GM20431 (cell line): ENCODE measurements around the gene RDH12.

Experiments
- in situ Hi-C: fragments of 300-500 bp; cut with MseI, MboI; formaldehyde crosslinking; loops from one replicate; pipeline ENCODE4 v1.15.0; 2020; ENCODE audit warnings: low sequenced_read_pairs; ENCODE audit not compliant: unreplicated experiment

RDH12 gene

GRCh38 chr14:67701492-67701891 lies at the start of gene RDH12:
TSS of gene RDH12 (plus strand) at chr14:67701886. CDS start at chr14:67722643, 20,757 bp downstream.
- in situ Hi-C loops = loop anchor here (25.0 kb wide), 1 partner anchor 289 kb away; the partner anchor contains the start of gene PLEK2

GRCh38 chr14:67652189-67652588 lies 49.5 kb upstream of the RDH12 start:
- in situ Hi-C loops = no loop called here

GRCh38 chr14:67653651-67654280 lies 47.9 kb upstream of the RDH12 start:
- in situ Hi-C loops = no loop called here

GRCh38 chr14:67663633-67664032 lies 38.1 kb upstream of the RDH12 start:
- in situ Hi-C loops = no loop called here

DNA sequence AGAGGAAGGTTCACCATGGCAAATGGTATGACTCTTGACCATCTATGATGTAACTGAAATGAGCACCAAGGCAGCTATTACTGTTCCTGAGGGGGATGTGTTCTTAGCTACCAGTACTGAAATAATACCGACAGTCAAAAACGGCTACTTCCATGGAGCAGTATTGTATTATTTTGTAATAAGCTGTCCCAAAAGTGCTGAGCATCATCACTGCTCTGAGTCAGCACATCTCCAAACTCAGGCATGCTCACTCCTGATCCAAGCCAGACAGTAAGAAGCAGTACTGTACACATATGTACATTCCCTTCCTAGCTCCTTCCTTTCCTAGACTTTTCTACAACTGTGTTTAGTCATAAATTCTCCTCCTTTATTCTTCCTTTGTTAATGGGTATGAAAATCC lies 35.8 kb upstream of the RDH12 start:
- in situ Hi-C loops = no loop called here

GRCh38 chr14:67666750-67667449 lies 34.8 kb upstream of the RDH12 start:
- in situ Hi-C loops = no loop called here

GRCh38 chr14:67668559-67668958 lies 33.1 kb upstream of the RDH12 start:
- in situ Hi-C loops = no loop called here

- in situ Hi-C loops = no loop called here
These were observed 28.2 kb upstream of the RDH12 start for GRCh38 chr14:67673451-67673850.

DNA sequence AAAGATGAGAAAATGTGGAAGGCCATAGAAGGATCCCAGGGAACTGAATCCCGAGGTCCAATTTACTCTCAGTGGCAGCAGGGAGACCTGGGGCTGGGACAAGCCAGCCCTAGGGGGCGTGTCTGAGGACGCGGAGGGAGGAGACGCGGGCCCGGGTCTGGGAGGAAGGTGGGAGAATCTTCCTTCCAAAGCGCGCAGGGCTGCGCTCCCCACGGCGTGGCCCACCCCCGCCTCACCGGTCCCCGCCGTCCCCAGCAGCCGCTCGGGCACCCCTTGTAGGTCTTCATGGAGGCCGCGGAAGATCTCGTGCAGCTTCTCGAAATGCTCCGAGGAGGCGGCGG lies 27.6 kb upstream of the RDH12 start:
- in situ Hi-C loops = no loop called here

DNA sequence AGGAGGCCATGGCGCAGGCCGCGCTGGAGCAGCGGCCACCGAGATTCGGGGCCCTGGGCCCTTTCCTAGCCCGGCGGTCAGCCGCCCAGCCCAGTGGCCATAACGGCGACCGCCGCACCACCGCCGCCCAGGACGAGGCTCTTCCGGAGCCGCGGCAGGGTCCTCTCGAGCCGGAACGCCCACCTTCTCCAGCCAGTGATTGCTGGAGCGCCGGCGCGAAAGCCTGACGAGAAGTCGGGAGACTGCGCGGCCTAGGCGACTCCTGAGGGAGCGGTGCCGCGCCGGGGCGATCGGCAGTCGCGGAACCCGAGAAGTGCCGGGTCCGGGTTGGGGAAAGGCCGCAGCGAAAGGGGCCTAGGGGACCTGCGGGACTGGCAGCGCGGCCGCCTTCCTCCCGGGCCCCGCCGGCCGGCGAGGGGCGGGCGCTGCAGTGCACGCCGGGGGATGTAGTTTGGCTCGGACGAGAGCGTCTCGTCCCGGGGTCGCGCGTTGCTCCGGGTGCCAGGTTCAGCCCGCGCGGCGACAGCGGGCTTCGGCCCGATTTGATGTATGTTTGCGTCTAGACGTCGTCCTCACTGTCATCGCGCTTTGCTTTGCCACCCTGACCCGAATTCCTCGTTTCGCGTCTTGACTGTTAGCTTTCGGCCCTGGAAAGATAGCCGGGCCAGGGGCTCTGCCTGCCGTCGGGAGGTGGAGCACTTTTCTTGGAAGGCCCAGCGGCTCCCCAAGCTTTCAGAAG lies 27.0 kb upstream of the RDH12 start, which contains the start of gene VTI1B:
VTI1B (minus strand) TSS at position 153 of the 739 bp plus-strand sequence; CDS start at position 10, 143 bp downstream.
- in situ Hi-C loops = no loop called here

GRCh38 chr14:67675219-67675582 lies 26.5 kb upstream of the RDH12 start:
- in situ Hi-C loops = no loop called here

GRCh38 chr14:67679006-67679405 lies 22.7 kb upstream of the RDH12 start:
- in situ Hi-C loops = no loop called here

DNA sequence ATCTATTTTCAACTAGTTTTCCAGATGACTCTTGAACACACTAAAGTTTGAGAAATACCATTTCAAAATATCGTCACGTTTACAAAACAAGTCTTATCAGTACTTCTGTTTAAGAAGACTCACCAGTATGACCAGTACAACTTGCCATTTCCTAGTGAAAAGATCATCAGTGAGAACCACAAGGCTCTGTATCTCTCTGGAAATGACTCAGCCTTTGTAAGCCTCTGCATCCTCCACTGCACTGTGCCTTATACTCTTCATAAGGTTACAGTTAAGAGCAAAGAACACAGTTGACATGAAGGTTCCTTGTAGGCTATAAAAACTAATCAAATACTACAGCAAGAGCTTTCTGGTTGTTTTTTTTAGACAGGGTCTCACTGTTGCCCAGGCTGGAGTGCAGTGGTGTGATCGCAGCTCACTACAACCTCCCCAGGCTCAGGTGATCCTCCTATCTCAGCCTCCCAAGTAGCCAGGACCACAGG lies 21.5 kb upstream of the RDH12 start:
- in situ Hi-C loops = no loop called here

DNA sequence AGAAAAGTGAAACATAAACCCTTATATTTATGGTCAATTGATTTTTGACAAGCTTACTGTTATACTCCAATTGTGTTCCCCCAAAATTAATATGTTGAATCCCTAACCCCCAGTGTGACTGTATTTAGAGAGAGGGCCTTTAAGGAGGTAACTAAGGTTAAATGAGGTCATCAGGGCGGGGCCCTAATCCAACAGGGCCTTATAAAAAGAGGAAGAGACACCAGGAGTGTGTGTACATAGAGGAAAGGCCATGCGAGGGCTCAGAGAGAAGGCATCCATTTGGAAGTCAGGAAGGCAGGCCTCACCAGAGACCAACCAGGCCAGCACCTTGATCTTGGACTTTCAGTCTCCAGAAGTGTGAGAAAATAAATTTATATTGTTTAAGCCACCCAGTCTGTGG lies 20.7 kb upstream of the RDH12 start:
- in situ Hi-C loops = no loop called here

GRCh38 chr14:67683842-67684241 lies 17.8 kb upstream of the RDH12 start:
- in situ Hi-C loops = no loop called here

DNA sequence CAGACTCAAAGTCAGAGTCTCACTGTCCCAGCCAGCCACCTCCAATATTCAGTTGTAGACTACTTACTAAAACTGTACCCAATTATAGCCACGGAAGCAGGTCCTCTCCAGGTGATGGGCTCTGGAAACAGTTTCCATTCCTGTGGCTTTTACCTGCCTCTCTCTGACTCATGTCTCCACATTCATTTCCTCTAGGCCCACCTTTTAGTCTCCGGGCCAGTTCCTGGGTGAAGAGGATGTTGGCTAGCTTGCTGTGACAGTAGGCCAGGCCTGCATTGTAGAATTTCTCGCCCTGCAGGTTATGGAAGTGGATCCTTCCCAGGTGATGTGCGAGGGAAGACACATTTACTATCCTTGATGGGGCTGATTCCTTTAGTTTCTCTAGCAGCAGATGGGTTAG lies 11.7 kb upstream of the RDH12 start:
- in situ Hi-C loops = no loop called here

- in situ Hi-C loops = no loop called here
These were observed 6.8 kb upstream of the RDH12 start for GRCh38 chr14:67694791-67695393.

- in situ Hi-C loops = no loop called here
These were observed 6.2 kb upstream of the RDH12 start, which contains the start of gene RDH11 for GRCh38 chr14:67695394-67695949. TSS of gene RDH11 (minus strand) at chr14:67695764. CDS start at chr14:67695703, 61 bp downstream.

DNA sequence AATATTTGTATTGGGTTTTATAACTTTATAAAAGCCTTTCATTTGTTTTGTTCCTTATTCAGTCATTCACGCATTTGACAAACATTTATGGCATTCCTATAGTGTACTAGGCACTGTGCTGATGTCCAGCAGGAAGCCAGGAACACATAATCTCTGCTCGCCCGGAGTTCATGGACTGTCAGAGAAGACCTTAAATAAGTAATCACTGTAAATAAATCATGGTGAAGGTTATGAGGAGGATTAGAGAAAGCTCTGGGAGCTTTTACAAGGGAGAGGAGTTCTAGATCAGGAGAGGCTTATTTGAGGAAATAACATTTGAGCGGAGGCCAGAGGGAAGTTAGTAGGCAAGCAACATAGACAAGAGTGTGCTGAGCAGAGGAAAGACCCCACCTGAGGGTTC lies 4.7 kb upstream of the RDH12 start:
- in situ Hi-C loops = no loop called here

- in situ Hi-C loops = no loop called here
These were observed 3.5 kb upstream of the RDH12 start for GRCh38 chr14:67698179-67698578.
